NCI-H1417 (cell line): ENCODE results near the gene LMNB1.
A peak's percentile ranks its signal among the peaks of the same experiment; 100 is the strongest.
"Not testable (repeated sequence)": the region's sequence is repeated elsewhere in the genome, so short reads cannot be mapped to it uniquely, and the experiment has no call there.

Experiments
- DNase-seq, 3 experiments: peaks; one replicate each; lab custom pipeline; 2025; lab: John Stamatoyannopoulos, UW

LMNB1 gene

DNA sequence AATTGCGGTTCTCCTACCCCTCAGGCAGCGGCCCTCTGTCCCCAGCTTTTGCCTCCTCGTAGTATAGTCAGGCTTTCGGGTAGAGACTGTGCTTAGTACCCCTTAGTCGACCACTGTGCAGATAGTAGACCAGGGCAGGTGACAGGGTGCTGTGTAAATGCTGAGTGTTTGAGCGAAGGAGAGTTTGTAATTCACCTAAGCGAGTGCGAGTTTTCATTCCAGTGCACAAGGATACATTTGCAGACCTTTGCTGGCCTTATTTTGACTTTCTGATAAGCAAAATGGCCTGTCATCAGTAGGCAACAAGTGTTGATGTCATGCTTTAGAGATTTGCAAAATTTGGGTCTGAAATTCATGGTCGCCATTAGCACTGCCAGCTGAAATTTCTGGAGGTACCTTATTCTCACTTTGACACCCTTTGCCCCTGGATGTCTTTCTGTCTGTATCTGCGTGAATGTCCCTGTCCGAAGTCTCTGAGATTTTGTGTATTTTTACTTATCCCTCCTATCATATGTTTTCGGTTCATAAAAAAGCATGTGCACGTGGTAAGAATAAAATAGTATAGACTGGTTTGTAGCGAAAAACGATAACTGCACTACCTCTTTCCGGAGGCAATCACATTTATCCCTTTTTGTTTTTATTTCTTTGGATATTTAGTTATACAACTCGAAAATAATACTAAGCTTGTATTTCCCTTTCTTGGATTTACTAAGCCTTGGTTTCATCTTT, 1.9 kb downstream of the LMNB1 start:
- no peak for DNase-seq

GRCh38 chr5:126780165-126780827, 3.4 kb downstream of the LMNB1 start:
- DNase-seq = peak; percentile 1 to 50 (median 44)

GRCh38 chr5:126788409-126788808, 11.5 kb downstream of the LMNB1 start:
- not testable (repeated sequence) for DNase-seq

GRCh38 chr5:126793097-126793496, 16.2 kb downstream of the LMNB1 start:
- DNase-seq = no peak

DNA sequence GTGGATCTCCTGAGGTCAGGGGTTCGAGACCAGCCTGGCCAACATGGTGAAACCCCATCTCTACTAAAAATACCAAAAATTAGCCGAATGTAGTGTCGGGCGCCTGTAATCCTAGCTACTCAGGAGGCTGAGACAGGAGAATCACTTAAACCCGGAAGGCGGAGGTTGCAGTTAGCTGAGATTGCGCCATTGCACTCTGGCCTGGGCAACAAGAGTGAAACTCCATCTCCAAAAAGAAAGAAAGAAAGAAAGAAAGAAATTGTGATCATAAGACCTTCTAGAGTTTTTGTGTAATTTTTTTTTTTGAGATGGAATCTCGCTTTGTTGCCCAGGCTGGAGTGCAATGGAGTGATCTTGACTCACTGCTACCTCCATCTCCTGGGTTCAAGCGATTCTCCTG, 16.7 kb downstream of the LMNB1 start:
- not testable (repeated sequence) for DNase-seq

DNA sequence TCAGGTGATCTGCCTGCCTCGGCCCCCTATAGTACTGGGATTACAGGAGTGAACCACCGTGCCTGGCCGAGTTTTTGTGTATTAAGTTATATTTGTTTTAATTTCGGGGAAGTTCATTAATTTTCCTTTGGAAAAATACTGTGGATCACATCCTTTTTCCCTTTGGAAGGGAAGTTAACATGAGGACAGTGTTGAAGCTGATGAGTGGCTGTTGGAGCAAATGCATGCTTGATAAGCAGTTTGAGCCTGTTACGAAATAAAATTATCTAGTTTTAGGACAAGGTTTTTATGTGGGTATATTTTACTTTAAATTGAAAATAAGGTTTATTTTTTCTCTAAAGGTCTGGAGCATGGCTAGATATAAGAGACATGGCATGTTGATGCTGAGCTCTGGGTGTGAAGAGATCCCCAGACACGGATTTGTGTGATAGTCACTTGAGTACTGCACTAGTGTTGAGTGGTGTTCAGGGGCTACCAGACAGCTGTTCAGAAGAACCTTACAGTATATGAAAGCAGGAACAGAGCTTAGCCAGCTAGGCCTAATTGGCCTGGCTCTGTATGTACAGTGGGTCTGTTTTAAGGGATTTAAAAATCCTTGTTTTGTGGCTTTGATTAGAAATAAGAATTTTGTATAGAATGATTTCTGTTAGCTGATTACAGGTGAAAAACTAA, 17.4 kb downstream of the LMNB1 start:
- peak in 2 of 3 experiments; percentile 12 to 17 for DNase-seq

DNA sequence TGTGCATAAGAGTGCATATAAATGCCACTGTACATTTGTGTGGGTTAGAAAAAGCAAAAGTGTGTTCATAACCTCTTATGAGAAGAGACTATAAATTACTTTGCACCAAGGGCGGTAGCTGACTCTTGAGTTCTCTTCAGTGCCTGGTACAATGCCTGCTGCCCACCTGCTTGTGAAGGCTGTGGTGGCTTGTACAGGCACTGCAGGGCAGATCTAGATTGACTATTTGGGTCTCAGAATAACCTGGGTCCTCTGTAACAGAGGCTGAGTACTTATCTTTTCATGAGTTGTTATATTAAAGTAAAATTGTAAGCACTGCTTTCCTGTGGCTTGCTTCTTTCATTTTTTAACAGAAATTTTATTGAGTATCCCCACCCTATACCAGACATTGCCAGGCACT, 22.8 kb downstream of the LMNB1 start:
- DNase-seq = peak in 1 of 3 experiments; percentile 21

- no peak for DNase-seq
Observed at GRCh38 chr5:126801174-126801991, 24.4 kb downstream of the LMNB1 start.

- no peak for DNase-seq
Observed at GRCh38 chr5:126801992-126802294, 25.0 kb downstream of the LMNB1 start.

DNA sequence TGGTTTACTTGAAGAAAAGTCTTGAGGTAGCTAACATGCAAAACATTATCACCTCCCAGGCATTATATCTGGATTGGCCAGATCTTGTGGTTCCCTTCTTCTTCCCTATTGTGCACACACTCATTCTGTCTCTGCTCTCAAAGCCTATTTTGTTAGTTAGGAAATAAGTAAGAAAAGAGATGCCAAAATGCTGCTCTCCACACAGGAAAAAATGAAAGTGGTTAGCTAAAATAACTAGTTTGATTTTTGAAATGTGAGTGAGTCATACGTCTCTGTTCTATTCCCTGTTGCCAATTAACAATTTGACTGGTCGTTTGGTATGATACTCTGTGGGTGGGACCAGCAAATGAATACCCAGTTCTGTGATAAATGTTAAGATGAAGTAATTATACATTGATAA, 28.1 kb downstream of the LMNB1 start:
- DNase-seq = no peak

DNA sequence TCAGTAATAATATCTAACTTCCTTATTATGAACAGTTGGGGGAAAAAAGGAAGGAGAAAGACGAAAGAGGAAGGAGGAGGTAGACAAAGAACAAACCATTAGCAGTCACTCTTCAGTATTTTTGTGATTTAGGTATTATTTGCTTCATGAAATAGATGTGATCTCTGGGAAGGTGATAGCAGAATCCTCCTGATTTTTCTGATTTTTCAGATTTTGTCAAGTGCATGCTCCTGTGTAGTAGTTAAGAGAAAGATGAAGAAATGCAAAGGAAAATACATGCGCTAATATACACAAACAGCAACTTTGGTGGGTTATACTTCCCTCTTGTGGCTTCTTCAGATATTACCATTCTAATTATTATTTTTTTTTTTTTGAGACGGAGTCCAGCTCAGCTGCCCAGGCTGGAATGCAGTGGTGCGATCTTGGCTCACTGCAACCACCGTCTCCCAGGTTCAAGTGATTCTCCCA, 31.6 kb downstream of the LMNB1 start:
- DNase-seq = peak in 1 of 3 experiments; percentile 35

- peak in 1 of 3 experiments; percentile 18 for DNase-seq
Observed at GRCh38 chr5:126809916-126810315, 33.0 kb downstream of the LMNB1 start.

GRCh38 chr5:126810596-126811380, 33.9 kb downstream of the LMNB1 start:
- no peak for DNase-seq

- DNase-seq = no peak
Observed at GRCh38 chr5:126811515-126812198, 34.7 kb downstream of the LMNB1 start.

- no peak for DNase-seq
Observed at GRCh38 chr5:126812199-126812570, 35.2 kb downstream of the LMNB1 start.

- not testable (repeated sequence) for DNase-seq
Observed at GRCh38 chr5:126813799-126814198, 36.9 kb downstream of the LMNB1 start.

- no peak for DNase-seq
Observed at GRCh38 chr5:126814721-126815404, 37.9 kb downstream of the LMNB1 start.

- DNase-seq = no peak
Observed at GRCh38 chr5:126816649-126817048, 39.7 kb downstream of the LMNB1 start.

DNA sequence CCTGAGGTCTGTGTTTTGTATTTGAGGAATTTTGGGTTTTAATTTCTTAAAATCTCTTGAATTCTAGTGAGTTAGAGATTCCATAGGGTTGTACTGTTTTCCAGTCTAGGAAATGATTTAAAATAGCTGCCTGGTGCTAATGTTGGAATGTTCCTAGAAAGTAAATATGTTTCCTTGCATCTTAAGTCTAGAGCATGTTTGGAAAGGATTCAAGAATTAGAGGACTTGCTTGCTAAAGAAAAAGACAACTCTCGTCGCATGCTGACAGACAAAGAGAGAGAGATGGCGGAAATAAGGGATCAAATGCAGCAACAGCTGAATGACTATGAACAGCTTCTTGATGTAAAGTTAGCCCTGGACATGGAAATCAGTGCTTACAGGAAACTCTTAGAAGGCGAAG, 41.8 kb downstream of the LMNB1 start:
- DNase-seq = no peak

- DNase-seq = no peak
Observed at GRCh38 chr5:126819253-126819652, 42.3 kb downstream of the LMNB1 start.
